K562 (cell line): ENCODE measurements around the gene TXNIP. TPM values are rescaled to one million over a fixed set of nuclear protein-coding genes. Genes with fewer than 3 reads are reported as not detected.

Experiments used
- CHD2 ChIP-seq: IDR thresholded peaks from 2 replicates; pipeline ENCODE4 v1.6.1; 2011; ENCODE audit warnings: low read depth, low read length
- ELF1 ChIP-seq: fragments of 200-800 bp; sonication (Bioruptor generic); IDR thresholded peaks from 2 replicates; pipeline ENCODE4 v1.6.1; 2016; ENCODE audit warnings: missing genetic modification characterization, missing compliant biosample characterization
- ESRRB ChIP-seq: fragments of 250-450 bp; sonication (Bioruptor Pico); IDR thresholded peaks from 2 replicates; pipeline ENCODE4 v1.5.0; 2020; ENCODE audit warnings: mild to moderate bottlenecking, moderate library complexity, borderline replicate concordance
- FIP1L1 ChIP-seq: fragments of 200-400 bp; formaldehyde crosslinking; IDR thresholded peaks from 2 replicates; pipeline ENCODE4 v1.6.1; 2018; ENCODE audit warnings: mild to moderate bottlenecking, low read depth, low read length; ENCODE audit not compliant: poor library complexity, severe bottlenecking
- NFXL1 ChIP-seq: fragments of 450-650 bp; formaldehyde crosslinking; IDR thresholded peaks from 2 replicates; pipeline ENCODE4 v1.4.0; 2021; ENCODE audit warnings: mild to moderate bottlenecking
- POLR3A ChIP-seq: IDR thresholded peaks from 2 replicates; pipeline ENCODE4 v1.6.1; 2011; ENCODE audit warnings: borderline replicate concordance, mild to moderate bottlenecking, moderate library complexity; ENCODE audit not compliant: insufficient read length, insufficient read depth; ENCODE audit errors: extremely low read depth
- RBFOX2 ChIP-seq: fragments of 200-400 bp; formaldehyde crosslinking; IDR thresholded peaks from 2 replicates; pipeline ENCODE4 v1.6.1; 2017; ENCODE audit warnings: low read depth, mild to moderate bottlenecking, low read length, moderate library complexity
- STAG1 ChIP-seq: sonication (generic); formaldehyde crosslinking; IDR thresholded peaks from 2 replicates; pipeline ENCODE4 v1.5.0; 2020; ENCODE audit warnings: missing genetic modification reagents, borderline replicate concordance
- ZBTB8A ChIP-seq: fragments of 450-650 bp; IDR thresholded peaks from 2 replicates; pipeline ENCODE4 v1.6.1; 2018; ENCODE audit warnings: mild to moderate bottlenecking, moderate library complexity; ENCODE audit not compliant: partially characterized antibody
- ZNF347 ChIP-seq: fragments of 450-650 bp; formaldehyde crosslinking; IDR thresholded peaks from 2 replicates; pipeline ENCODE4 v1.4.0; 2020; ENCODE audit warnings: low read depth, mild to moderate bottlenecking, moderate library complexity
- polyA plus RNA-seq, 8 experiments: library from polyadenylated mRNA; depleted of rRNA in 4 of 8; stranded (reverse) in 5 of 8; unstranded in 3 of 8; fragments of >200 nt; fragmentation: Nextera tagmentation in 2 of 8; fragmentation: Illumina TruSeq in 1 of 8; extraction: Ambion mirVana in 2 of 8; extraction: Trizol in 1 of 8; gene quantifications; 2 replicates each; pipeline versions ENCODE4 v1.2.1 to v1.2.3, GENCODE V29; 2011 to 2014; ENCODE audit warnings: inconsistent platforms in 1 of 8, missing spikeins in 1 of 8
- total RNA-seq, 7 experiments: library from RNA; depleted of rRNA in 6 of 7; stranded (reverse); fragments of >200 nt in 6 of 7; fragmentation: Illumina TruSeq in 2 of 7; extraction: Trizol in 2 of 7; gene quantifications; 2 replicates each; pipeline versions ENCODE4 v1.2.1 to v1.2.3, GENCODE V29; 2011 to 2021; ENCODE audit warnings: low replicate concordance in 1 of 7
- TF ChIP-seq, protein P1 (sequence below): sonication (generic); formaldehyde crosslinking; IDR thresholded peaks from 2 replicates; pipeline ENCODE4 v1.8.0; 2022; ENCODE audit warnings: mild to moderate bottlenecking, missing genetic modification reagents
- TF ChIP-seq, protein P2 (sequence below): sonication (generic); formaldehyde crosslinking; IDR thresholded peaks from 2 replicates; pipeline ENCODE4 v1.8.0; 2023; ENCODE audit warnings: missing genetic modification reagents, mild to moderate bottlenecking, borderline replicate concordance
- TF ChIP-seq, protein P3 (sequence below): sonication (generic); formaldehyde crosslinking; IDR thresholded peaks from 2 replicates; pipeline ENCODE4 v1.8.0; 2022; ENCODE audit warnings: missing genetic modification reagents, mild to moderate bottlenecking, borderline replicate concordance
- TF ChIP-seq, protein P4 (sequence below): fragments of 250-450 bp; sonication (Bioruptor Pico); IDR thresholded peaks from 2 replicates; pipeline ENCODE4 v1.4.0; 2020; ENCODE audit warnings: mild to moderate bottlenecking, moderate library complexity

The TXNIP gene
- total and polyA plus RNA-seq, 9 of the 15 experiments (the other 6 are each of a cell fraction or from before 2014, with no cell fraction given): 120 to 499 (median 257) TPM

DNA sequence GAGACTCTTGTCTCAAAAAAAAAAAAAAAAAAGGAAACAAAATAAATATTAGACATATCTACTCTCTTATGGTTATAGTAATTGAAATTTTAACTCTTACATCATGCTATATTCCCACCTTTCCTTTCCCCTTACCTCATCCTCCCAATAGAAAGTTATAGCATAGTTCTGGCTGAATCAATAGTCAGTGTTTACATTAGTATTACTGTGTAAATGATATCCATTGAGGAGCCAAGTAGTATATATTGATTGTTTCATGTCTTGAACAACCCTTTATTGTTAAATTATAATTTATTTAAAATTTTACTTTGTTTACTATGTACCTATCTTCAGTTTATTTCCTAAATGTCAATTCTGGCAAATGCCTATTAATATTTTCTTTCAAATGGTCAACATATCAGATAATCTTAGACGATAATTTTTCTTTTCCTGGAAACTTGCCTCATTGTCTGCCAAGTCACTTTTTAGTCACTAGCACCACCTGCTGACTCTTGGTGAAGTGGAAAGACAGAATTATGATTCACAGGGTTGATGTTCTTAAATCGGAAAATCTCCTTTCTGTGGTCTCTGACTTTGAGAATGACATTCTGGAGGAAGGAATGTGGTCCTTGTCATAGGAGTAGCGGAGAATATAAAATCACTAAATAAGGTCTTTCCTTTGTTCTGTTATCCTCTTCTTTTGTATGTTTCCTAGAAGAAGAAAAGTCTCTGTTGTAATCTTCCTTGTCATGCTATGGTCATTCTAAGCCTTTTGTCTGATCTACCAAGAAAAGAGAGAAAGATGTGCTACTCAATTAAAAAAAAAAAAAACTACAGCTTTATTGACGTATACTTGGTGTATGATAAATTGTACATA lies 16.6 kb upstream of the TXNIP start (continued):
- TF ChIP-seq, protein P1, sequence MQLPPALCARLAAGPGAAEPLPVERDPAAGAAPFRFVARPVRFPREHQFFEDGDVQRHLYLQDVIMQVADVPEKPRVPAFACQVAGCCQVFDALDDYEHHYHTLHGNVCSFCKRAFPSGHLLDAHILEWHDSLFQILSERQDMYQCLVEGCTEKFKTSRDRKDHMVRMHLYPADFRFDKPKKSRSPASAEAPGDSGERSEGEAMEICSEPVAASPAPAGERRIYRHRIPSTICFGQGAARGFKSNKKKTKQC: no peak
- TF ChIP-seq STAG1 (CRISPR knock-in tag) (no peak), RBFOX2 (no peak), ZBTB8A (no peak), ZNF347 (CRISPR knock-in tag) (no peak), NFXL1 (CRISPR knock-in tag) (no peak), FIP1L1 (no peak), POLR3A (no peak), ESRRB (no peak), ELF1 (tag) (no peak), CHD2 (no peak)
- TF ChIP-seq, protein P2, sequence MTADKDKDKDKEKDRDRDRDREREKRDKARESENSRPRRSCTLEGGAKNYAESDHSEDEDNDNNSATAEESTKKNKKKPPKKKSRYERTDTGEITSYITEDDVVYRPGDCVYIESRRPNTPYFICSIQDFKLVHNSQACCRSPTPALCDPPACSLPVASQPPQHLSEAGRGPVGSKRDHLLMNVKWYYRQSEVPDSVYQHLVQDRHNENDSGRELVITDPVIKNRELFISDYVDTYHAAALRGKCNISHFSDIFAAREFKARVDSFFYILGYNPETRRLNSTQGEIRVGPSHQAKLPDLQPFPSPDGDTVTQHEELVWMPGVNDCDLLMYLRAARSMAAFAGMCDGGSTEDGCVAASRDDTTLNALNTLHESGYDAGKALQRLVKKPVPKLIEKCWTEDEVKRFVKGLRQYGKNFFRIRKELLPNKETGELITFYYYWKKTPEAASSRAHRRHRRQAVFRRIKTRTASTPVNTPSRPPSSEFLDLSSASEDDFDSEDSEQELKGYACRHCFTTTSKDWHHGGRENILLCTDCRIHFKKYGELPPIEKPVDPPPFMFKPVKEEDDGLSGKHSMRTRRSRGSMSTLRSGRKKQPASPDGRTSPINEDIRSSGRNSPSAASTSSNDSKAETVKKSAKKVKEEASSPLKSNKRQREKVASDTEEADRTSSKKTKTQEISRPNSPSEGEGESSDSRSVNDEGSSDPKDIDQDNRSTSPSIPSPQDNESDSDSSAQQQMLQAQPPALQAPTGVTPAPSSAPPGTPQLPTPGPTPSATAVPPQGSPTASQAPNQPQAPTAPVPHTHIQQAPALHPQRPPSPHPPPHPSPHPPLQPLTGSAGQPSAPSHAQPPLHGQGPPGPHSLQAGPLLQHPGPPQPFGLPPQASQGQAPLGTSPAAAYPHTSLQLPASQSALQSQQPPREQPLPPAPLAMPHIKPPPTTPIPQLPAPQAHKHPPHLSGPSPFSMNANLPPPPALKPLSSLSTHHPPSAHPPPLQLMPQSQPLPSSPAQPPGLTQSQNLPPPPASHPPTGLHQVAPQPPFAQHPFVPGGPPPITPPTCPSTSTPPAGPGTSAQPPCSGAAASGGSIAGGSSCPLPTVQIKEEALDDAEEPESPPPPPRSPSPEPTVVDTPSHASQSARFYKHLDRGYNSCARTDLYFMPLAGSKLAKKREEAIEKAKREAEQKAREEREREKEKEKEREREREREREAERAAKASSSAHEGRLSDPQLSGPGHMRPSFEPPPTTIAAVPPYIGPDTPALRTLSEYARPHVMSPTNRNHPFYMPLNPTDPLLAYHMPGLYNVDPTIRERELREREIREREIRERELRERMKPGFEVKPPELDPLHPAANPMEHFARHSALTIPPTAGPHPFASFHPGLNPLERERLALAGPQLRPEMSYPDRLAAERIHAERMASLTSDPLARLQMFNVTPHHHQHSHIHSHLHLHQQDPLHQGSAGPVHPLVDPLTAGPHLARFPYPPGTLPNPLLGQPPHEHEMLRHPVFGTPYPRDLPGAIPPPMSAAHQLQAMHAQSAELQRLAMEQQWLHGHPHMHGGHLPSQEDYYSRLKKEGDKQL (CRISPR knock-in tag): no peak
- TF ChIP-seq, protein P3, sequence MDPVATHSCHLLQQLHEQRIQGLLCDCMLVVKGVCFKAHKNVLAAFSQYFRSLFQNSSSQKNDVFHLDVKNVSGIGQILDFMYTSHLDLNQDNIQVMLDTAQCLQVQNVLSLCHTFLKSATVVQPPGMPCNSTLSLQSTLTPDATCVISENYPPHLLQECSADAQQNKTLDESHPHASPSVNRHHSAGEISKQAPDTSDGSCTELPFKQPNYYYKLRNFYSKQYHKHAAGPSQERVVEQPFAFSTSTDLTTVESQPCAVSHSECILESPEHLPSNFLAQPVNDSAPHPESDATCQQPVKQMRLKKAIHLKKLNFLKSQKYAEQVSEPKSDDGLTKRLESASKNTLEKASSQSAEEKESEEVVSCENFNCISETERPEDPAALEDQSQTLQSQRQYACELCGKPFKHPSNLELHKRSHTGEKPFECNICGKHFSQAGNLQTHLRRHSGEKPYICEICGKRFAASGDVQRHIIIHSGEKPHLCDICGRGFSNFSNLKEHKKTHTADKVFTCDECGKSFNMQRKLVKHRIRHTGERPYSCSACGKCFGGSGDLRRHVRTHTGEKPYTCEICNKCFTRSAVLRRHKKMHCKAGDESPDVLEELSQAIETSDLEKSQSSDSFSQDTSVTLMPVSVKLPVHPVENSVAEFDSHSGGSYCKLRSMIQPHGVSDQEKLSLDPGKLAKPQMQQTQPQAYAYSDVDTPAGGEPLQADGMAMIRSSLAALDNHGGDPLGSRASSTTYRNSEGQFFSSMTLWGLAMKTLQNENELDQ: no peak
- TF ChIP-seq, protein P4, sequence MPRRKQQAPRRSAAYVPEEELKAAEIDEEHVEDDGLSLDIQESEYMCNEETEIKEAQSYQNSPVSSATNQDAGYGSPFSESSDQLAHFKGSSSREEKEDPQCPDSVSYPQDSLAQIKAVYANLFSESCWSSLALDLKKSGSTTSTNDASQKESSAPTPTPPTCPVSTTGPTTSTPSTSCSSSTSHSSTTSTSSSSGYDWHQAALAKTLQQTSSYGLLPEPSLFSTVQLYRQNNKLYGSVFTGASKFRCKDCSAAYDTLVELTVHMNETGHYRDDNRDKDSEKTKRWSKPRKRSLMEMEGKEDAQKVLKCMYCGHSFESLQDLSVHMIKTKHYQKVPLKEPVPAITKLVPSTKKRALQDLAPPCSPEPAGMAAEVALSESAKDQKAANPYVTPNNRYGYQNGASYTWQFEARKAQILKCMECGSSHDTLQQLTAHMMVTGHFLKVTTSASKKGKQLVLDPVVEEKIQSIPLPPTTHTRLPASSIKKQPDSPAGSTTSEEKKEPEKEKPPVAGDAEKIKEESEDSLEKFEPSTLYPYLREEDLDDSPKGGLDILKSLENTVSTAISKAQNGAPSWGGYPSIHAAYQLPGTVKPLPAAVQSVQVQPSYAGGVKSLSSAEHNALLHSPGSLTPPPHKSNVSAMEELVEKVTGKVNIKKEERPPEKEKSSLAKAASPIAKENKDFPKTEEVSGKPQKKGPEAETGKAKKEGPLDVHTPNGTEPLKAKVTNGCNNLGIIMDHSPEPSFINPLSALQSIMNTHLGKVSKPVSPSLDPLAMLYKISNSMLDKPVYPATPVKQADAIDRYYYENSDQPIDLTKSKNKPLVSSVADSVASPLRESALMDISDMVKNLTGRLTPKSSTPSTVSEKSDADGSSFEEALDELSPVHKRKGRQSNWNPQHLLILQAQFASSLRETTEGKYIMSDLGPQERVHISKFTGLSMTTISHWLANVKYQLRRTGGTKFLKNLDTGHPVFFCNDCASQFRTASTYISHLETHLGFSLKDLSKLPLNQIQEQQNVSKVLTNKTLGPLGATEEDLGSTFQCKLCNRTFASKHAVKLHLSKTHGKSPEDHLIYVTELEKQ: no peak
